GM11168 (cell line): ENCODE data around the gene EPS8L3.

Experiments used
- in situ Hi-C: fragments of 300-500 bp; cut with MboI; formaldehyde crosslinking; loops from one replicate; pipeline ENCODE4 v1.12.0; 2022; ENCODE audit warnings: low sequenced_read_pairs; ENCODE audit not compliant: unreplicated experiment

EPS8L3 gene

GRCh38 chr1:109793486-109794318 lies 30.0 kb upstream of the EPS8L3 start:
- in situ Hi-C loops = no loop called here

DNA sequence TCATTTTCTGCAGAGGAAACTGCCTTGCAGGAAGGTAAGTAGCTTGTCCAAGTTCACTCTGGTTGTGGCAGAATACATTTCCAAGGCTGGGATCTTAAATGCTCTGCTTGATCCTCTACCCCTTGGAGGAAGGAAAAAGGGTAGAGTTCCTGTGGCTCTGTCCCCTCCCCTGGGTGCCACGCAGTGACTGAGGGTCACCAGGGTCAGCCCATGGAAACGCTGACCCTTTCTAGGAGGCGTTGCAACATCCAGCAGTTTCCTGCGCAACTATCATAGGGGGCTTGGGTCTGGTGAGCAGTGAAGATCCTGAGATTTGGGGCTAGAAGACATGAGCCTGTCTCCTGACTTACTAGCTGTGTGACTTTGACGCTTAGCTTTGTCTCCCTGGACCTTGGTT lies 29.4 kb upstream of the EPS8L3 start:
- in situ Hi-C loops = no loop called here

GRCh38 chr1:109792056-109792831 lies 28.5 kb upstream of the EPS8L3 start:
- in situ Hi-C loops = no loop called here

DNA sequence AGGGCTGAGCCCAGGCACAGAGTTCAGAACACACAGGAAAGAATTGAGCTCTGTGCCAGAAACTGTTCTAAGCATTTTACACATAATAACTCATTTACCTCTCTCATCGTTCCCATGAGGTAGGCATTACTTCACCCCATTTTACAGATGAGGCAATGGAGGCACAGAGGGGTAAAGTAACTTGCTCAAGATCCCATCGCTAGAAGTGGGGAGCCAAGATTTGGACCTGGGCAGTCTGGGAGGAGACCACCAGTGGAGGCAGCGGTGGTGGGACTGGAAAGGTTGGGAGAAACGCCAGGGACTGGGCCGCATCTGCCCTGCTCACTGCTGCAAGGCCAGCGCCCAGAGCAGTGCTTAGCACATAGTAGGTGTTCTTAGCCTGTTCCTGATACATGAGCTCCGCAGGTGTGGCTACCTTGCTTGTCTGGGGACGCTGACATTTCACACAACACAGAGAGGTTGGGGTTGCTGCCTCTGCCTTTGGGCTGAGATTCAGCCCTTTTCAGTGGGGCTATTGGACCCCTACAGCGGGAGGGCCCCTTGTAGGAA lies 27.8 kb upstream of the EPS8L3 start:
- in situ Hi-C loops = no loop called here

- in situ Hi-C loops = no loop called here
Observed at GRCh38 chr1:109790735-109791494, 27.2 kb upstream of the EPS8L3 start.

DNA sequence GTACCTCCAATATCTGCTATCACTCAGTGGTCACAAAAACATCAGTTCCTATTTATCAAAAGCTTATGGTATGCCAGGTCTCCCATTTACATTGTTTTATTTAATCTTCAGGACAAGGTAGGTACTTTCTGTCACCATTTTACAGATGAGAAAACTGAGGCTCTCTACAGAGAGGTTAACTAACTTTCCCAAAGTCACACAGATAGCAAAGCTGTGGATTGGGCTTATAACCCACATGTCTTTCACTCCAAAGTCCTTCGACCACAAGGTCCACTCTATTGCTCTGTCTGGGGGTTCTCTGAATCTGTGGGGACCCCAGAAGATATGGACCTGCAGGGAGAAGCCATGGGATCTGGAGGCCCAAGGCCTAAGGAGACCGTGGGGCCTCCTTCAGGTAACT lies 26.6 kb upstream of the EPS8L3 start:
- in situ Hi-C loops = no loop called here

DNA sequence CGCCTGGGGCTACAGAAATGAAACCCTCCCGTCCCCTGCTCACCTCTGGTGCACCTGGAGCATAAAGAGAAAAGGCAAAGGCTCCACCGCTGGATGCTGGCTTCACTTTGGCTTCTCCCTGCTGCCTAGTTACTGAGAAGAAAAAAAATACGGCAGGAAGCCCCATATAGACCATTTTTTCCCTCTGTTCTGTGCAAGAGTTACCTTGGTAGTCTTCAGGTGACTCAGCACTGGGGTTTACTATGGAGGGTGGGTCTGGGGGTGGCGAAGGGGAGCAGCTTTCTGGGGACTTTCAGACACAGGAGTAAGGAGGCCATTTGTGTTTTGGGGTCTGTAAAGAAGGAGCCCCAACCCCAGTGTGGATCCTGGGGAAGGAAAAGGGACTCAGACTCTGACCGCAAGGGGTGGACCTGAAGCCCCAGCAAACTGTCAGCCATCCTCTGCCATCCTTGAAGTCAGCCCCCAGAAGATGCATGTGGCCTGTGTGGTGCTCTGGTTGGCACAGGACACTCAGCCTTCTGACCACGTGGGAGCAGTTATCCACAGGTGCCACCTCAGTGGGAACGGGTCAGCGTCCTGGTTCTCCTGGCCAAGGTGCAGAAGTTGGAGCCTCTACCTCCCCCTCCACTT lies 25.9 kb upstream of the EPS8L3 start:
- in situ Hi-C loops = no loop called here

DNA sequence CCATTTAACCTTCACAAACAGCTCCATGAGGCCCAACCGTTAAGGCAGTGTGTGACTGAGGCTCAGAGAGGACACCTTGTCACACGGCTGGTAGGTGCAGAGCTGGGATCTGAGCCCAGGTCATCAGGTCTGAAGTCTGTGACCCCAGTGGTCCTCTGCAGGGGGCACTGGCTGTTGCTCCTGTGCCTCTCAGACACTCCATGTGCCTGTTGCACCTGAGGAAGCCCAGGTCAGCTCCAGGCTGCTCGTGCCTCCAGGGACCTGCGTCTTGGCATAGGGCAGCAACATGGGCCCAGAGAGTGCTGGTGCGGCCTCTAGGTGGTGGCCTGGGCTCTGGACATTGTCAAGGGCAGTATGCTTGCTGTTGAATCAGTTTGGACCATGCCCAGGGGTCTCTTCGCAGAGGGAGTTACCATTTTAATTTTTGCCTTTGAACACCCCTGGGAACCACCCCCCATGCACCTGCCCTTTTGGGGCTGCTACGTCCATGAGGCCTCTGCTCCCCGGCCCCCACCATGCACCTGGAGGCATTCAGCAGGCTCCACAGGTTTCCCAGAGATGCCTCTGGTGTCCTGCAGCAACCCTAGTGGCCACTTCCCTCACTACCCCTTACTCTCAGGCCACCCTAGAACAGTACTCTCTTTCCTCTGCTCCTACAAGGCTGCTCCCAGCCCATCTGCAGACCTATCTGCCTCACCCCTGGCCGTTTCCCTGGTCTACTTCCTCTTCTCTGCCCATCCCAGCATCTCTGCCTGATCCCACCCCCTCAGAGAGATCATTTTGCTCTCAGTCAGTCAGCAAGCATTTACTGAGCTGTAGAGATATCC lies 25.2 kb upstream of the EPS8L3 start:
- in situ Hi-C loops = no loop called here

DNA sequence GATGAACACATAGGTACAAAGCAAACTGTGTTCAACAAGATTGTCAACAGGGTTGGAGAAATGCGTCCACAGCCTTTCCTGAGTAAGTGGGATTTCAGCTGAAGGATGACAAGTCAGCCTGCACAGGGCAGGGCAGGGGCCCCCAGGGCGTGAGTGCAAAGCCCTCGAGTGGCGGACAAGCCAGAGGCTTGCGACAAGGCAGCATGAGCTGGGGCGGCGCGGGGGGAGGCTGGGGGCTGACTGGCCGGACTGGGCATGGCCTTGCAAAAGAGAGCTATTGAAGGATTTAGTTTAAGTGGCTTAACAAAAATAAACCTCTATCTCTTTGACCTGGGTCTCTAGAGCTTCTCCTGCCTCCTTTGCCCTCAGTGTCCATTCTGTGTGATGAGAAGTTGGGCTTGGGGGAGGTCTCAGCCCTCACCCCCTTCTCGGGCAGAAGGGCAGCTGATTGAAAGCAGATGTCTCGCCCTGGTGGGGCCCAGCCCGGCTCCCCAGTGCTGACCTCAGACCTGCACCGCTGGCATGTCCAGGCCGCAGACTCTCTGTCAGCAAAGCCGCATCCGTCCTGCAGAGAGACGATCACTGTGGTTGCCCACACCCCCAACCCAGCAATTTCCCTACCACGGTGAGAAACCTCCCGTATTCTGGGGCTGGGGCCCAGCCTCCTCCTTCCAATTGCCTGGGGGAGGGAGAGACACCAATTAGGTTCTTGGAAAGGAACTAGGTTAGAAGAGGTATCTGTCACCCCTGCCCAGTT lies 24.3 kb upstream of the EPS8L3 start:
- in situ Hi-C loops = no loop called here

GRCh38 chr1:109787211-109787844 lies 23.6 kb upstream of the EPS8L3 start:
- in situ Hi-C loops = no loop called here

DNA sequence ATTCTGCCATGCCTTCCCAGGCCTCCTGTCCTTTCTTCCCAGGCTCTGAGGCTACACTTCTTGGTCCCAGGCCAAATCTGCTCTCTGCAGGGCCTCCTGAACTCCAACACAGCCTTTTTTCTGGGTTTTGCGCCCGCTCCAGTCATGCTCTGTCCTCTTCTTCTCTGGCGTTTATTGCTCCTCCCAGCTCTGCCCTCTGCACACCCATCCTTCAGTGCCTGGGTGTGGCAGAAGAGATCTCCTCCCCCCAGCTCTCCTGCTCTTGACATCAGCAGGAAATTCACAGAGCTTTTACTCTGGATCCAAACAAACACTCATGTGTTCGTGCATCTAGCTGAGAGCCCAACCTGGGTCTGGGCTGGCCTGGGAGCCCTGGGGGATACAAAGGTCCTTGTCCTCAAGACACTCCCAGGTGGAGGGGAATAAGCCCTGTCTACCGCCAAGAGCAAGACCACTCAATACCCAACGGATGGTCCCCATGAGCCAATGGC lies 22.9 kb upstream of the EPS8L3 start:
- in situ Hi-C loops = no loop called here

DNA sequence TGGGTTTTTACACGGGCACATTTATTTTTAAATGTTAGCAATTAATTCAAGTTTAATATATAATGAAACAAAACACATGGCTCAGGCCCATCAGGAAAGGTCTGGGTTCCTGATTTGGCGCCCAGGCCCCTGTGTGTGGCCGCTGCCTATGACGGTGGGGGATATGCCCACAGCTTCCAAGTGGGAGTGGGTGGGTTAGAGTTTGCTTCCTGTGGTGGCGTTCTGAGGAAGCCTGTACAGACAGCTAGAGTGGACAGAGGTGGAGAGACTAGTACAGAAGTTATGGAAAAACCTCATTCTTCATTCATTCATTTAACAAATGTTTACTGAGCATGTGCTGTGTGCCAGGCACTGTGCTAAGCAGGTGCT lies 22.4 kb upstream of the EPS8L3 start:
- in situ Hi-C loops = no loop called here

GRCh38 chr1:109785446-109786111 lies 21.9 kb upstream of the EPS8L3 start:
- in situ Hi-C loops = no loop called here

GRCh38 chr1:109784551-109785252 lies 21.0 kb upstream of the EPS8L3 start:
- in situ Hi-C loops = no loop called here

GRCh38 chr1:109783436-109783835 lies 19.7 kb upstream of the EPS8L3 start:
- in situ Hi-C loops = no loop called here

DNA sequence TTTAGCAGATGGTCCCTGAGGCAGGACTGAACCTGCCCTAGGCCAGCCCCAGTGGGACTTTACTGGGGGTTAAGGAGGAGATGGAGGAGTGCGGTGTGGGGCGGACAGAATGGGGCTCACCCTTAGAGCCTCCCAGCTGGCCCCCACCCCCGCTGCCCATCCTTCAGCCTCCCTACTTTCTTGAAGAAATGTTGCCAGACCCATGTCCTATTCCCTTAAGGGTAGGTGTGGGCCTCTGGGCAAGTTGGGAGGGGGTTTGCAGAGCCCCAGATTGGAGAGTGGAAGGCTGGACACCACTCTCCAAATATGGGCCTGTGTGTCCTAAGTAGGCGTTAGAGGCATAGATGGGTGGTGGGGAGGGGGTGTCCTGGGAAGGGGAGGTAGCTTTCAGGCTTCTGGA lies 19.2 kb upstream of the EPS8L3 start:
- in situ Hi-C loops = no loop called here

- in situ Hi-C loops = no loop called here
Observed at GRCh38 chr1:109782514-109782913, 18.8 kb upstream of the EPS8L3 start.
